Activated CD8-positive, alpha-beta memory T cell treated with anti-CD3 and anti-CD28 coated beads, Interleukin-2, amount 50 U/mL, for 24 hours (primary cell): Measurements from ENCODE around the gene FRY.

Source experiments
- DNase-seq: peaks from one replicate; pipeline ENCODE4 v3.0.0-alpha.2; 2020; ENCODE audit errors: extremely low read depth

FRY gene

DNA sequence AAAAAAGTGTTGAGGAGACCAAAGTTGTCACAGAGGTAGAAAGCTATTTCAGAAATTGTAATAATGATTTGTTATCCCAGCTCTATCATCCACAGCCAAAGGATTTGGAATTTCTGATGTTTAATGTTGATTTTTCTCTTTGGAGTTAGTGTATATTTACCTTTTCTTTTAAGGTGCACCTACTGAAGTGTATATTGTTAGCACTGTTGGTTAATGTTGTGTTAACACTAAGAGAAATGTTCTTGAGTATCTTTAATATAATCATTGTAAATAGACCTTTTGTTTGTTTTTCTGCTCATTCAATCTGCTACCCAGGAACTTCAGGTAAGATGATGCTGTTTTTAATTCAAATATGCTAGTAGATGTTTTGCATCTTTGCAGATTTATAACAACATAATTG lies 226.1 kb downstream of the FRY start:
- no peak for DNase-seq

DNA sequence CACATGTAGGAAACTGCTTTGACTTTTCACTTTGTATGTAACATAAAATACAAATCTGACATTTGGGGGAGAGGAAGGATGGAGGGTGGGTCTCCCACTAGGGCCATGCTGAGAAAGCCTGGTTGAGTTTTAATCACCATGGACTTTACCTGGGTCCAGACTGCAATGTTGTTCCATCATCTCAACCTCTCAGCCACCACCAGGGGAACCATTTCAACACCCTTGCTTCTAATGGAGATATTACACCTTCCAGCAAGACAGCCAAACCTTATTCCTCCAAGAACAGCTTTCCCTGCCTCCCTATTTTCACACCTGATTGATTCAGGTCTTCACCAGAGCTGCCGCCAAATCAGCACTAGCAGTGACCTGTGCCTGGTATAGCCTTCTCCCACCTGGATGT lies 227.5 kb downstream of the FRY start:
- DNase-seq = no peak

GRCh38 chr13:32261567-32261966 lies 230.0 kb downstream of the FRY start:
- no peak for DNase-seq

DNA sequence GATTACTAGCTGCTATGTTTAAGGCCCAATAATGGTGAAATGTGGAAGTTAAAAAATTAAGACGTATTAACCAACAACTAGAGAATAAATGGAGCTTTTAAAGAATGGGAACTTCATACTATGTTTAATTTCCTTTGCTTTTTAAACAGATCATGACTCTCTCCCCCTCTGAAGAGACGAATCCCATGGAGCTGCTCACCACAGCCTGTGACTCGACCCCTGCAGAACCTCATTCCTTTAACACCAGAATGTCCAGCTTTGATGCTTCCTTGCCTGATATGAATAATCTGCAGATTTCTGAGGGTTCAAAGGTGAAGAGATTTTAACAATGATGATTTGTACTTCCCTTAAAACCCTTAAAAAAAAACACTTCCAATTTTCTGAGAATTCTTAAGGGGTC lies 230.6 kb downstream of the FRY start:
- DNase-seq = no peak

DNA sequence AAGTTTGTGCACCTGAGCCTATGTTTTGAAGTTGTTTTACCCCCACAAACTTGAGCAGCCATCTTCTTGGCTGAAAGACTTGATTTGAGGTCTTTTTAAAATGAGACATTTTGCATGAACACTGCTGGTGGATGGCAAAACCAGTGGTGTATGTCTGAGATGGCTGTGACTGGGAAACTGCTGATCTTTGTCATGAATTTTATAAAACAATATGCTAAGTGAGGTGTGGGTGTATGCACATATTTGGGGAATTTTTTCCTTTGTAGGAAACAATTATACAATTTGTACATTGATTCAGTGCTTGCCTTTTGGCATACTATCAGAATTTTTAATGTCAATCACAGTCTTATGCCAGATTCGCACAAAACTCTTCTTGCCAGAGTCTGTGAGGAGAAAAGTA lies 231.0 kb downstream of the FRY start:
- DNase-seq = no peak

DNA sequence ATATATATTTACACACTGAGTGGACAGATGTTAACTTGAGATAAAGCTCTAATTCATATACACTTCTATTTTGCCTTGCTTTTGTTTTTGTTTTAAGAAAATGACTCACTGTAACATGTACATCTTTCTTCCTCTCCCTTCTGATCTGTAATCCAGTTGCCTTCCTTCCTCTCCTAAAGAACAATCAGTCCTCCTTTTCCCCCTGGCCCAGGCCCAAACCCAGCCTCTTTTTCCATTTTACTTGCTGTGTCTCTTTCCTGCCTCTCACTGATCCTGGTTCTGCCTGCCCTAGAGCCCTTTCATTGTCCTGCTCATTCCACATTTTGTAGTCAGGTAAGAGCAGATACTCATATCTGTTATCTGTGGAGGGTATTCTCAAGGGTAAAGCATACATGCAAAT lies 232.8 kb downstream of the FRY start:
- no peak for DNase-seq

- no peak for DNase-seq
These were observed 234.2 kb downstream of the FRY start for GRCh38 chr13:32265726-32266125.

GRCh38 chr13:32266130-32266529 lies 234.6 kb downstream of the FRY start:
- DNase-seq = no peak

DNA sequence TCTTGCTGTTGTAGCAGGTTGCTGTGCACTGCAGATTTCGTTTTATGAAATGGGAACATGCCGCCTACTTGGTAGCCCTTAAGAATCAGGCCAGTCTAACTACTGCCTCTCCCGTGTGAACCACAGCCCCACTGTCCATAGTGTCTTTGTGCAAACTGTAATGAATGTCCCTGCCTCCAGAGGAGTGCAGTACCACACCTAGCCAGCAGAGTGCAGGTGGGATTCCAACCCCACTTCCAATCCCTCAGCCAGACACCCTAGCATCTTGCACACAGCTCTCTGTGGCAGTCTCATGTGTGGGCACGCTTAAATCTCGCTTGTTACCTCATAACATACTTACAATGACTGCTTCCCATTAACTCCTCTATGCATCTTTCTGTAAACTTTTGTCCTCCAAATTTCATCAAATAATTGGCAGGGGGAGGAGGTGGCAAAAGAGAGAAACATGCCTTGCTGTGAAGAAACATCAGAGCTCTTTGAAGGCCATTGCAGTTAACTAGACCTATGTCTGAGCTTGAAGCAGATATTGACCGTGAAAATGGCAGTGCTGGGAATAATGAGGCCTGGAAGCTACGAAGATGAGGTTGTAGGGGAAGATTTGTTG lies 236.4 kb downstream of the FRY start:
- no peak for DNase-seq

DNA sequence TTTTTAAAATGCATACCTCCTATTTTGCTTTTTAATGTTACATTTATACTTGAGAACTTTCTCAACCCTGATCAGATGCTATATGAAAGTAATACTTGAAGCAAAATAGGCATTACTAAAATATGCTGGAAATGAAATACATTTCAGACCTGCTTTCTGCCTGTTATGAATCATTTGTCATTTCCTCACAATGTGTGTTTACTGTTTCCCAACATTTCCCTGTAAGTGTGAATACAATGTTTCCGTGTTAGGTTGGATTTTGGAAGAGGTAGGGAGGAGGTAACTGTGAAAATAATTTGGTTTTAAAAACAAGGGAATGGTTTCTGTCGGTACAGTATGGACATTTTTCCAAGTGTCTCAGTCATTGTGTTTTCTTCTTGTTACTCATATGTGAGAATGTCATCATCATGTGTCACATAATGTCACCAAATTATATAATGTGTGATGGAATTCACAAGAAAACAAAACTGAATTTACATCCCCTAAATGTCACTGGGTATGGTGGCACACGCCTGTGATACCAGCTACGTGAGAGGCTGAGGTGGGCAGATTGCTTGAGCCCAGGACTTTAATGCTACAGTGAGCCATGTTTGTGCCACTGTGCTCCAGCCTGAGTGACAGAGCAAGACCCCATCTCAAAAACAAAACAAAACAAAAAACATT lies 240.6 kb downstream of the FRY start:
- no peak for DNase-seq

GRCh38 chr13:32277839-32278238 lies 246.3 kb downstream of the FRY start:
- no peak for DNase-seq

DNA sequence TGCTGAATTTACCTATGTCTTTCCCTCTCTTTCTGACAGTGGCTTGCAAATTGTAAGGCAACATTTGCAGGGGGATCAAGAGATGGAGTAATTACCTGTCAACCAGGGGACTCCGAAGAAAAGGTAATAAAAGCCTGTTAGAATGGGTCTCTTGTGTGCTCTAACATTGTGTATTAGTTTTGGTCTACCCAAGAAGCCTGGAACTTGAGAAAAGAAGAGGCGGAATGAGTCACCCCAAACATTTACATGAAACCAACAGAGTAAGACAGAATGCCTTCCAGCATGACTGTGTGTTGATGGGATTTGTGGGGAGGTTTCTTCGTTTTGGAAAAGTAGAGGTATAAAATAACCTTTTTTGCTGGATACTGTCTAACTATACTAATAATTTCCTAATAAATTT lies 246.9 kb downstream of the FRY start:
- DNase-seq = no peak

- DNase-seq = no peak
These were observed 249.5 kb downstream of the FRY start for GRCh38 chr13:32281096-32281495.

DNA sequence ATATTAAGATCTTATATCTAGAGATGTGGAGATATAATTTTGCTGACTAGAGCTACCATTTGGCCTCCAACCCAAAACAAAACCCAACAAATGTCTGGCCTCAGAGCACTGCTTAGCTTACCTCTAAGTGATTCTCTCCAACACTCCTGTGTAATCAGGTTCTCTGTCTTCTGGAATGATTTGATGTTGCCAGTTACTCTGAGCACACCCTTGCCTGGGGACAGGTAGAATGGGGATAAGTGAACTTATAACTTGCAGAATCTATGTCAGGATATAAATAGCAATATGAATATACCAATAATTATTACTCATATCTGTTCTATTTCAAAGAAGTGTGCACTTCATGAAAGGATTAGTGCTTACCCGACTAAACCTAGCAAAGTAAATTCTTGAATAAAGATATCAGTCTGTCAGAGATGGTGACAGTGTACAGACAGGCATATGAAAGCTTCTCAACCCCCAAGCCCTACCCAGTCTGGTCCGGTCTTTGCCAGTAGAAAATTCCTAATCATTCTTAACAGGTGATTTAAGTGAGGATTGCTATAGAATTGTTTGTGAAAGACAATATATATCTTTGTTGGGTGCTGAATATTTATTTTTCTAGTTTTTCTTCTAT lies 250.6 kb downstream of the FRY start:
- DNase-seq = no peak

- no peak for DNase-seq
These were observed 253.5 kb downstream of the FRY start for GRCh38 chr13:32284927-32285632.

GRCh38 chr13:32285633-32285965 lies 254.0 kb downstream of the FRY start:
- no peak for DNase-seq

DNA sequence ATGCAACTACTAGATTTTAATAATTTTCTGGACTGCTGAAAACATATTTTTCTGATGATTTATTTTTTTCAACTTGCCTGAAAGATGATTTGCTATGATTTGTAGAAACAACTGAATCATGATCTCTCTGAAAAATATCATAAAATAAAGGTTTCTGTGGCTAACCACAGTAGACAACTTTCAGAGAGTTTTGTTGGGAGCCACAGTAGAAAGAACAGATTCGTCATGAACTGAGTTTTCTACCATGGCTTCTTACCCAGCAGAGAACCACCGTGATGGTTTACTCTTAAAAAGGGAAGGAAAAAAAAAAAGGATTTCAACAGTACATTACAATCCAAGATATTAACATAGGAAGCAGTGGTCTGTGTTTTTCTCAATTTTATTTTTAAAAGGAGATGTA lies 265.6 kb downstream of the FRY start:
- DNase-seq = no peak

GRCh38 chr13:32298695-32299094 lies 267.1 kb downstream of the FRY start:
- no peak for DNase-seq

GRCh38 chr13:32299893-32300292 lies 268.3 kb downstream of the FRY start:
- no peak for DNase-seq

GRCh38 chr13:32300406-32300805 lies 268.8 kb downstream of the FRY start:
- DNase-seq = no peak

- no peak for DNase-seq
These were observed 269.3 kb downstream of the FRY start for GRCh38 chr13:32300920-32301319.

DNA sequence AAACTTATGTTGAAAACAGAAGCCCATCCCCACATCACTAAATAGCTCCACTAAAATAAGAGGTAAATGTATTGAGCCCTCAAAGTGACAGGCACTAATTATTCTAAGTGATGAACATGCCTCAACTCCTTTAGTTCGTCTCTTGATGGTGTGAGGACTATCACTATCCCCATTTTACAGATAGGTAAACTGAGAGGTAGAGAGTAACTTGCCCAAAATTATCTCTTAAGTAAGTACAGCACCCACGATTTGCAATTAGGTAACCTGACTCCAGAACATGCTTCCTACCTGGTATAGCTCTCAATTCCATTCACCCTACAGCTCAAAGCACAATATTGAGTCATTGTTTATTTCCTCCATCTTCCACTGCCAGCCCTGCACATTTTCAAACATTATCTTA lies 270.9 kb downstream of the FRY start:
- DNase-seq = no peak

DNA sequence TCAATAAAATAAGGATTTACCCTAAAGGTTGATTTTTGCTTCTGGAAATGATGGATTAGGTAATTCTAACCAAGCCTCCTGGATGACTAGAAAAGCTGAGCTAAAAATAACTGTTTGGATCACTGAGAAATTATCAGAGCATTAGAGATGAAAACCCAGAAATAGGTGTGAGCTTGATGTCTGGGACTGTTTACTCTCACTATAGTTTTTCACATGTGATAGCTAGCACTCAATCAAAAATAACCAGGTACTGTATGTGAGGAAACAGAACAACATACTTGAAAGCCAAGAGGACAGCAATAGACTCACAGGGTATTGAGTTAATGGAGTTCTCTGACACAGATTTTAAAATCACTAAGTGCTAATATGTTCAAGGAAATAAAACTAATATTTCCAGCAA lies 274.1 kb downstream of the FRY start:
- DNase-seq = no peak
